ENCODE measurements around the gene KIF2C. TPM values are rescaled to one million over a fixed set of nuclear protein-coding genes. Genes with fewer than 3 reads are reported as not detected.
"Not testable (repeated sequence)": the region's sequence is repeated elsewhere in the genome, so short reads cannot be mapped to it uniquely, and the experiment has no call there.

The KIF2C gene
- polyA plus RNA-seq, 2 of the 4 experiments (the other 2 are of a cell fraction) = 26.9 to 40.5 TPM

- ChIA-PET CTCF (no interaction called here), POLR2A (interaction anchor here (1.1 kb wide), 1 partner anchor 14 kb away, joined by 4 read pairs; no protein-coding TSS in a partner anchor)
- H3K4me2 ChIP-seq = no peak overlapping the region
- FAIRE-seq (no peak), ATAC-seq (no peak), DNase-seq (ENCODE audit: low read depth in 1 of 2, low spot score in 1 of 2) (no peak)
- 94% methylated on average over 1 of the region's 1 CpG for WGBS (ENCODE audit: missing lambda C conversion rate)
- H3K9me3 ChIP-seq = no peaks in the 10 kb centered on the region
- no peak overlapping the region for H3K4me3 ChIP-seq
- no peak overlapping the region for H3K27ac ChIP-seq
- TF ChIP-seq, protein P1, sequence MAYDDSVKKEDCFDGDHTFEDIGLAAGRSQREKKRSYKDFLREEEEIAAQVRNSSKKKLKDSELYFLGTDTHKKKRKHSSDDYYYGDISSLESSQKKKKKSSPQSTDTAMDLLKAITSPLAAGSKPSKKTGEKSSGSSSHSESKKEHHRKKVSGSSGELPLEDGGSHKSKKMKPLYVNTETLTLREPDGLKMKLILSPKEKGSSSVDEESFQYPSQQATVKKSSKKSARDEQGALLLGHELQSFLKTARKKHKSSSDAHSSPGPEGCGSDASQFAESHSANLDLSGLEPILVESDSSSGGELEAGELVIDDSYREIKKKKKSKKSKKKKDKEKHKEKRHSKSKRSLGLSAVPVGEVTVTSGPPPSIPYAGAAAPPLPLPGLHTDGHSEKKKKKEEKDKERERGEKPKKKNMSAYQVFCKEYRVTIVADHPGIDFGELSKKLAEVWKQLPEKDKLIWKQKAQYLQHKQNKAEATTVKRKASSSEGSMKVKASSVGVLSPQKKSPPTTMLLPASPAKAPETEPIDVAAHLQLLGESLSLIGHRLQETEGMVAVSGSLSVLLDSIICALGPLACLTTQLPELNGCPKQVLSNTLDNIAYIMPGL (CRISPR knock-in tag; IDR thresholded peaks at IDR 0.05; ENCODE audit: borderline replicate concordance) = no peak
- TF ChIP-seq POLR2A (IDR thresholded peaks at IDR 0.05; ENCODE audit: low read length) (no peak), MAFK (IDR thresholded peaks at IDR 0.05; ENCODE audit: partially characterized antibody) (no peak), SMC3 (IDR thresholded peaks at IDR 0.05) (no peak), FOSL2 (IDR thresholded peaks at IDR 0.05) (no peak), FOSL2 (CRISPR knock-in tag; IDR thresholded peaks at IDR 0.05) (no peak), POLR2AphosphoS2 (conservative IDR thresholded peaks at IDR 0.05; ENCODE audit: low read length) (no peak), KDM1A (IDR thresholded peaks at IDR 0.05; ENCODE audit: low read depth) (no peak), TP53 (CRISPR knock-in tag; IDR thresholded peaks at IDR 0.05) (no peak), HOXB13 (CRISPR knock-in tag; IDR thresholded peaks at IDR 0.05; ENCODE audit: low read depth) (no peak), EP300 (IDR thresholded peaks at IDR 0.05) (no peak)
- TF ChIP-seq, protein P2, sequence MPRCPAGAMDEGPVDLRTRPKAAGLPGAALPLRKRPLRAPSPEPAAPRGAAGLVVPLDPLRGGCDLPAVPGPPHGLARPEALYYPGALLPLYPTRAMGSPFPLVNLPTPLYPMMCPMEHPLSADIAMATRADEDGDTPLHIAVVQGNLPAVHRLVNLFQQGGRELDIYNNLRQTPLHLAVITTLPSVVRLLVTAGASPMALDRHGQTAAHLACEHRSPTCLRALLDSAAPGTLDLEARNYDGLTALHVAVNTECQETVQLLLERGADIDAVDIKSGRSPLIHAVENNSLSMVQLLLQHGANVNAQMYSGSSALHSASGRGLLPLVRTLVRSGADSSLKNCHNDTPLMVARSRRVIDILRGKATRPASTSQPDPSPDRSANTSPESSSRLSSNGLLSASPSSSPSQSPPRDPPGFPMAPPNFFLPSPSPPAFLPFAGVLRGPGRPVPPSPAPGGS (IDR thresholded peaks at IDR 0.05) = no peak
- TF ChIP-seq, protein P3, sequence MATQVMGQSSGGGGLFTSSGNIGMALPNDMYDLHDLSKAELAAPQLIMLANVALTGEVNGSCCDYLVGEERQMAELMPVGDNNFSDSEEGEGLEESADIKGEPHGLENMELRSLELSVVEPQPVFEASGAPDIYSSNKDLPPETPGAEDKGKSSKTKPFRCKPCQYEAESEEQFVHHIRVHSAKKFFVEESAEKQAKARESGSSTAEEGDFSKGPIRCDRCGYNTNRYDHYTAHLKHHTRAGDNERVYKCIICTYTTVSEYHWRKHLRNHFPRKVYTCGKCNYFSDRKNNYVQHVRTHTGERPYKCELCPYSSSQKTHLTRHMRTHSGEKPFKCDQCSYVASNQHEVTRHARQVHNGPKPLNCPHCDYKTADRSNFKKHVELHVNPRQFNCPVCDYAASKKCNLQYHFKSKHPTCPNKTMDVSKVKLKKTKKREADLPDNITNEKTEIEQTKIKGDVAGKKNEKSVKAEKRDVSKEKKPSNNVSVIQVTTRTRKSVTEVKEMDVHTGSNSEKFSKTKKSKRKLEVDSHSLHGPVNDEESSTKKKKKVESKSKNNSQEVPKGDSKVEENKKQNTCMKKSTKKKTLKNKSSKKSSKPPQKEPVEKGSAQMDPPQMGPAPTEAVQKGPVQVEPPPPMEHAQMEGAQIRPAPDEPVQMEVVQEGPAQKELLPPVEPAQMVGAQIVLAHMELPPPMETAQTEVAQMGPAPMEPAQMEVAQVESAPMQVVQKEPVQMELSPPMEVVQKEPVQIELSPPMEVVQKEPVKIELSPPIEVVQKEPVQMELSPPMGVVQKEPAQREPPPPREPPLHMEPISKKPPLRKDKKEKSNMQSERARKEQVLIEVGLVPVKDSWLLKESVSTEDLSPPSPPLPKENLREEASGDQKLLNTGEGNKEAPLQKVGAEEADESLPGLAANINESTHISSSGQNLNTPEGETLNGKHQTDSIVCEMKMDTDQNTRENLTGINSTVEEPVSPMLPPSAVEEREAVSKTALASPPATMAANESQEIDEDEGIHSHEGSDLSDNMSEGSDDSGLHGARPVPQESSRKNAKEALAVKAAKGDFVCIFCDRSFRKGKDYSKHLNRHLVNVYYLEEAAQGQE (IDR thresholded peaks at IDR 0.05) = no peak
- peaks cover 12% of the 10 kb centered on the region; the same call in 2 of the 3 replicates for H3K4me1 ChIP-seq
Observed at GRCh38 chr1:44735992-44736391, 3.6 kb upstream of the KIF2C start.

GRCh38 chr1:44738953-44739306 lies 707 bp upstream of the KIF2C start:
- not testable (repeated sequence) for FAIRE-seq; H3K9me3 ChIP-seq; ATAC-seq; H3K4me1 ChIP-seq; DNase-seq (ENCODE audit: low read depth in 1 of 2, low spot score in 1 of 2)
- 55% methylated on average over 1 of the region's 1 CpG for WGBS (ENCODE audit: missing lambda C conversion rate)
- ChIA-PET POLR2A (interaction anchor here (1.0 kb wide), 1 partner anchor 8 kb away, joined by 3 read pairs; the partner anchor contains the start of gene RNU5D-1), CTCF (interaction anchor here (2.3 kb wide), 1 partner anchor 8 kb away, joined by 12 read pairs; the partner anchor contains the start of gene RNU5D-1)
- peak overlapping the region; percentile 87 to 90 for H3K27ac ChIP-seq
- peak overlapping the region; percentile 51 for H3K4me3 ChIP-seq
- peak overlapping the region; percentile 80 for H3K4me2 ChIP-seq

GRCh38 chr1:44740179-44740617 lies 561 bp downstream of the KIF2C start:
- Histone ChIP-seq H3K9me3 (no peaks in the 10 kb centered on the region), H3K4me2 (peak overlapping the region; percentile 68), H3K4me1 (0 out of 3 replicates have a peak, but pooled peaks cover 9% of the 10 kb centered on the region), H3K4me3 (peak overlapping the region; percentile 51), H3K27ac (peak overlapping the region; percentile 68 to 83)
- ChIA-PET CTCF (interaction anchor here (1.5 to 2.3 kb wide), 2 partner anchors 9 to 46 kb away, joined by 3 to 12 read pairs; partner anchors contain the start of gene RNU5D-1), POLR2A (interaction anchor here (0.6 kb wide), 1 partner anchor 14 kb away, joined by 5 read pairs; no protein-coding TSS in a partner anchor)
- 8% methylated on average over 14 of the region's 14 CpGs for WGBS (ENCODE audit: missing lambda C conversion rate)
- no peak for DNase-seq (ENCODE audit: low read depth in 1 of 2, low spot score in 1 of 2)
- ATAC-seq = peak; percentile 55 to 67; a peak in 4 of 6 replicates
- TF ChIP-seq PBX3 (IDR thresholded peaks at IDR 0.05) = no peak
- TF ChIP-seq NR3C1 (IDR thresholded peaks at IDR 0.05) = no peak
- no peak for TF ChIP-seq GATA3 (IDR thresholded peaks at IDR 0.05; ENCODE audit: borderline replicate concordance)
- TF ChIP-seq ZNF302 (CRISPR knock-in tag; IDR thresholded peaks at IDR 0.05) = no peak
- no peak for TF ChIP-seq RCOR1 (IDR thresholded peaks at IDR 0.05; ENCODE audit: low read depth, low read length)
- TF ChIP-seq SMC3 (IDR thresholded peaks at IDR 0.05) = no peak
- no peak for TF ChIP-seq HOXA7 (CRISPR knock-in tag; IDR thresholded peaks at IDR 0.05)
- TF ChIP-seq SREBF2 (IDR thresholded peaks at IDR 0.05) = no peak
- no peak for TF ChIP-seq FOSL2 (IDR thresholded peaks at IDR 0.05)
- TF ChIP-seq FOSL2 (CRISPR knock-in tag; IDR thresholded peaks at IDR 0.05) = no peak
- no peak for TF ChIP-seq FOXS1 (CRISPR knock-in tag; IDR thresholded peaks at IDR 0.05)
- no peak for TF ChIP-seq EHMT2 (IDR thresholded peaks at IDR 0.05; ENCODE audit: low read depth)
- no peak for TF ChIP-seq NPAS2 (CRISPR knock-in tag; IDR thresholded peaks at IDR 0.05; ENCODE audit: borderline replicate concordance)
- no peak for TF ChIP-seq MAZ (IDR thresholded peaks at IDR 0.05; ENCODE audit: borderline replicate concordance, low read depth, low read length)
- FAIRE-seq = no peak
